NCI-H1092 treated with DMSO at 0.1 percent for 48 hours (cell line): ENCODE results near the gene ADAM12.
A peak's percentile ranks its signal among the peaks of the same experiment; 100 is the strongest.

Source experiments
- DNase-seq: peaks from one replicate; lab custom pipeline; 2025; lab: John Stamatoyannopoulos, UW

The ADAM12 gene

GRCh38 chr10:126114884-126115555 is 273.3 kb downstream of the ADAM12 start:
- no peak for DNase-seq

- no peak for DNase-seq
Observed at GRCh38 chr10:126111516-126111915, 276.8 kb downstream of the ADAM12 start.

DNA sequence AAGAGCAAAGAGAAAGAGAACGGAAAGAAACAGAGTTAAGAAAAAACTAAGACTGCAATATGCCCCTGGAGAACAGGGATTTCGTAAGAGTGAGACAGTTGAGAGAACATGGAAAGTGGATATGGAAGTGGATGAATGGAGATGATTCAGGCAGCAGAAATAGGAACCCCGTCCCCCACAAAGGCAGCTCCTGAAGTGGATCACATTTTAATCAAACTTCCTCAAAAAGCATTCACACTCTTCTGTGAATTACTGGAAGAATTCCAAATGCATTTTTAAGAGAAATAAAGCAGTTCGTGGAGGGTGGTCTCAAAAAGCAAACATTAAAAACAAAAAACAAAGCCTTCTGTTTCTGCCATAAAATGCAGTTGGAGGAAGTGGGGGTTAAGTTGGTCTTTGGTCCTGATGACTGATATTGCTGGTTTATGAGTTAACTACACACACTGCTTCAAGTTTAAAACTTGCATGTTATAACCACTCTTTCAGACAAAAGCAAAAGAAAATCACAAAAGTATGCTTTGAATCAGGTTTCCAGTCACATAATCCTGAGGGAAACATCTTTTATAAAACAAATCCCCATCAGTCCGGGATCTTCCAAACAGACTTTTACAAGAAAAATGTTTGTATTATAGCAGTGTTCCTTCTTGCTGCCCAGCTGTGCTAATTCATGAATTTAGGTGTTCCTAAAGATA is 277.6 kb downstream of the ADAM12 start:
- no peak for DNase-seq

- DNase-seq, result no peak
Observed at GRCh38 chr10:126109893-126110292, 278.4 kb downstream of the ADAM12 start.

- DNase-seq, result no peak
Observed at GRCh38 chr10:126108693-126109092, 279.6 kb downstream of the ADAM12 start.

DNA sequence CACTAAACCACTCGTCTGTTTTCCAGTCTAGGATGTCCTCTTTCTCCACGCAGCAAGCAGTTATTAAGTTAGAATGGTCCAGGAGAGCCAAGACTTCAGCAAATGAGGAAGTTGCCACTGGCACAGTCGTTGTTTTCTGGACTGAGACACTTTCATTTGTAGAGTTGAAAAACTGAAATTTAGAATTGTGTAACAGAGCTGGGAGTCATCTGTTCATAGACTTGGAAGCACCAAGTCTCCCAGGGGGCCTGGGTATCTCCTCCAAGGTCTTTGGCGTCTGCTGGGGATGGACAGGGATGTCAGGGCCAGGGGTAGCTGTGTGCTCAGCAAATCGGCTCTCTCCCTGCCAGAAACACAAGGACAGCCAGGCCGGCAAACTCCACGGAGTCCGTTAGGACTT is 283.5 kb downstream of the ADAM12 start:
- DNase-seq, result no peak

DNA sequence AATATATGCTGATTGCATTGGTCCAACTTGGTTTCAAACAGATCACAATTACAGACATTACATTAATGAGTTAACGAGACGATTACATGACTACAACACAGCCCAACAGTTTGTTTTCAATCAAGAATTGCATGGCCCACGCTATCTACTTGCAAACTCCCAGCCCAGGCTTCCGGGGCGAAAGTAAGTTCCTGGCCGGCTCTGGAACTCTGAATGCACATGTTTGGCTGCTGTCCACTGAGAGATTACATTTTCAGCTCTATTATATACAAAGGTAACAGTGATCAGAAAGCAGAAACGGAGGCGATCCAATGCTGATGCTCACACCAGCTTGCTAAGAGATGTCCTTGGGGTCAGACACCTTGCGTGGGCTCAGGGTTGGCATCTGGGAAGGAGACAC is 285.6 kb downstream of the ADAM12 start:
- no peak for DNase-seq

GRCh38 chr10:126101736-126102135 is 286.5 kb downstream of the ADAM12 start:
- DNase-seq, result no peak

- no peak for DNase-seq
Observed at GRCh38 chr10:126101325-126101724, 287.0 kb downstream of the ADAM12 start.

GRCh38 chr10:126099366-126099765 is 288.9 kb downstream of the ADAM12 start:
- DNase-seq, result no peak

- no peak for DNase-seq
Observed at GRCh38 chr10:126098226-126098581, 290.1 kb downstream of the ADAM12 start.

DNA sequence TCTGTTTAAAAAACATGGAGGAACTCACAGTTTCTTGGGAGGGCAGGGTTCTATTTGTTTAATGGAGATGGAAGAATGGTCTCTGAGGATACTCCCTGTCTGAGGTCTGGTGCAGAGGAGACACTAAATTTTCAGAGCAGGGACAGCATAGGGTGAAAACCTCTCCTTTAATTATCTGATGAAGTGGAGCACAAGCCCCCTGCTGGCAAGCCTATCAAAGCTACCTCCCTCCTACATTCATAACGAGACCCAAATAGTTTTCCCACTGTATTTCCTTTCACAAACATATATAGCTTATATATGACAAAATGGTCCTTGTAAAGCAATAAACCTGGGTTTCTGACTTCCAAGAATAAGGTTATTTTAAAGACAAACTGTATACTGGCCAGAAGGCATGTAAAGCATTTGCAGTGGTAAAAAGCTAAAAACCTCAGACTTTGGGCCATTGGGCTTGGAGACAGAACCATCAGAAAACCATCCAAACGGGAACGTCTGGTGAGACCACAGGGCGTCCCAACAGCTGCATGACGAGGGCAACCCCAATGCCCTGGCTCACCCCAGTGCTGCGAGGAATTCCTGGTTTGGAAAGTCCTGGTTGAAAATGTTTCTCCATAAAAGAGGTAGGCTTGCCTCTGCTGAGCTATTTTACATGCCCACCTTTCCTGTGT is 290.6 kb downstream of the ADAM12 start:
- no peak for DNase-seq

DNA sequence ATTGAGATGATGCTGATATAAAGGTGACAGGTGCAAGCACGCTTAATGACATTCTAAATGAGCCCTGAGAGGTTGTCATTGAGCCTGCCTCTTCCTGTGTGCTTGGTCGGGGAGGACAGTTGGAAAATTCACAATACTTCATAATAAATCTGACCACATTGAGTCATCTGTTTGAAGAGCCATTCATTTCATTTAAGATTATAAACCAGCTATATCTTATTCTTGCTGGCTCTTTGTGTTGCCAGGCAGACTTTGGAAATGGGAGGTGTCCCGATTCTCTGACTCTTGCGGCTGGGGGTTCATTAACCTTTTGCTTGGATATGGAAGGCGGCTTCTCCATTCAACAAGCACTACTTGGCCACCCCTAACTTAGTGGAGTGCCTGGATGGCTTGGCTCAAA is 293.7 kb downstream of the ADAM12 start:
- DNase-seq, result no peak

DNA sequence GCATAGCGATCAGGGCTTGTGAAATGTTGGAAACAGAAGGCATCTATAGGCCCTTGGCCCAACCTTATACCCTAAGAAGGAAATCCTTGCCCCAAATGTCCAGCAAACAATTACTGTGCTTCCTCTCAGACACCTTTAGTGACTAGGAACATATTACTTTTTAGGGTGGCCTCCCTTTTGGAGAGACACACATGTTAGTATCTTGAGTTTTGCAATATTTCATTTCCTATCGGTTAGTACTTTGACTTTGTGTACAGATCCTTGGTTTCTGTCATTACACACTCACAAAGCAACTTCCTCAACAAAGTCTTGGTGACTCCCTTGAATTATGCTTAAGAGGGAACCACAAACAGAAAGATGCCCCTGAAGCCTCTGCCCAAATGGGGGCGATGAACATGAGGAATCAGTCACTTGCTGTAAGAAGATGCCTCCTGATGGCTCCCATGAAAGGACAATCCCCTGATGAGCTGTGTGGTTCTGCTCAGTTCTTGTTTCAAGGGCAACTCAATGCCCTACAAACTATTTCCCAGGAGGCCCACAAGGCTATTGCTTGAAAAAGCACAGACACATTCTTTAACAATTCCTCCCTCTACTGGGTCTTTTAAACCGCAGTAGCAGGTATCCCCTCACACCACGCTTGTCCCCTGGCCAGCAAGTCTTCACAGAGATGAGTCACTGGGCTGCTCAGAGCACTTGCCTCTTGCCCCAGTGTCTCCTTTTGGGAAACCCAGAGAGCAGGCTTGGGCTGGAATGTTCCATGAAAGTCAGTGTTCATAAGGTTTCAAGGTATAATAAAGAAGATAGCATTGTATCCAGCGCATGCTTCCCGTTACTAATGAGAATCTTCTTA is 295.7 kb downstream of the ADAM12 start:
- no peak for DNase-seq

DNA sequence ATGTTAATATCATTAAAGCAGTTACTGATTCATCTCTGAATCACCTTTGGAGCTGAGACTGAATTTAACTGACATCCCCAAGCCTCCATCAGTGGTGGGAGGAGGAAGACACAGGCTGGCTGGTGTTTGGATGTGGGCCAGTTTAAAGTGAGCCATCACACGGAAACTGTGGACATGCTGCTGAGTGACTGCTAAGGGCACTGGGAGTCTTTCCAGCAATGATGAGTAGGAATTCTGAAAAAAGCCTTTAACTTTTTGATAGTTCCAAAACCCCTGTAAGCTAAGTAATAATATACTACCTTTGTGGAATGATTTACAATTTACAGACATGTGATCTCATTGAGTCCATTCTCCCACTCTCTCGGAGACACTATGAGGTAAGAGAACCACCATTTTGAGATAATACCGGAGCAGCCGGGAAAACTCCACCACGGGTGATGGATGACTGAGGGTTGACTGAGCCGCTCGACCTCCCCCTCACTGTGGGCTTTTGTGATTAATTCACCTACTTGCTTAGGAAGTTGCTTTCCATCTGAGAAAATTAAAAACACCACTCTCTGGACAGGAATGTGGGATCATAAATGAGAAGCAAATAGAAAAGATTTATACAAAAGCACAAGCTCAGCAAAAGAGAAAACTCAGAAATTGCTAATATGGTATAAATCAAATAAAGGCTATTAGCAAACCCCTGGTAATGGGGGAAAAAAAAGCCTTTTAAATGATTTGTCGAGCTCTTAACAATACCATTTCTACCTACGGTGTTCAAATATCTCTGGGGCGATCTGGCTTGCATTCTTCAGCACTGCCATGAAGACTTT is 297.2 kb downstream of the ADAM12 start:
- no peak for DNase-seq

GRCh38 chr10:126090443-126090842 is 297.8 kb downstream of the ADAM12 start:
- no peak for DNase-seq

DNA sequence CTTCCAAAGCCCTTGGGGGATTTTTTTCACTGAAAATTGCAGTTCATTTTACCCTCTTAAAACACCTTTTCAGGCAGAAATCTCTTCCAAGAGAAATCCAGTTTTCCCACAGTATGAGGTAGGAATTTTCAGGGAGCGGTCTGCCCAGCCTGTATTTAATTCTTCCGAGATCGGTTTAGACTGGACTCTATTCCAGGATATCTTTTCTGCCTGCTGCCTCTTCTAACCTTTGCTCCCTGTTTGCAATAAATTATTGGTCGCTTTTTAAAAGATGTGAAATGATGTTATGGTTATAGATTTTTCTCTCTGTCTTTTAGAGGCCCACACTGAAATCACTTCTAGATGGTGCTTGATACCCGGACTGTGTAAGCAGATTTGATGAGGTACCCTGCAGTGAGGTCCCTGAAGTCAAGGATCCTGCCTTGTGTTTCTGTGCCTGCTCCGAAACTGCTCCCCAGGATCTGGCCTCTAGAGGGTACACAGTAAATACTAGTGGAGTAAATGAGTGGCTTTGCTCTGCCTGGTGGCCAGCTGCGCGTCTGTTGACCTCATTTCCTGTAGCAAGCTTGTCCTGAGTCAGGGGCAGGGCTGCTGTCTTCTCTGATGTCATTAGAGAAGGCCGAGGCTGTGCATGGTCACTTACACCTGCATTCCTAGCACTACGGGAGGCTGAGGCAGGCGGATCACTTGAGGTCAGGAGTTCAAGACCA is 300.3 kb downstream of the ADAM12 start:
- DNase-seq, result peak; percentile 7

- no peak for DNase-seq
Observed at GRCh38 chr10:126087153-126087680, 301.1 kb downstream of the ADAM12 start.

- no peak for DNase-seq
Observed at GRCh38 chr10:126085806-126086205, 302.5 kb downstream of the ADAM12 start.

GRCh38 chr10:126084369-126084768 is 303.9 kb downstream of the ADAM12 start:
- DNase-seq, result no peak

DNA sequence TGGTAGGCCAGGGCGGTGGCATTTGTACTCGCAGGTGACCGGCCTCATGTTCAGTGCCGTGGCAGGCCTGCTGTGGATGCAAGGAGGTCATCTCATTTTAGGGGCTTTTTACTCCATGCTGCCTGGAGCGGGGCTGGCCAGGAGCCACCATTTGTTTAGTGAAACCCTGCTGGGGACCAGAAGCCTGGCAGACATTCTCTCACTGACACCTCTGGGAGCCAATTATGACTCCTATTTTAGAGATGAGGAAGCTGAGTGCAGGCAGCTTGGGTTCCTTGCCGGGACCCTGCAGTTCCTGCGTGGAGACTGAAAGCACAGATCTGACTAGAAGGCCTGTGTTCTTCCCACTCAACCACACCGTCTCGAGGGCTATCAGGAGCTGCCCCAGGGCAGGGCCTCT is 305.3 kb downstream of the ADAM12 start:
- DNase-seq, result no peak
